Testis (tissue), 3 donors: ENCODE data around the gene SHOC2. TPM values are rescaled to one million over a fixed set of nuclear protein-coding genes. Genes with fewer than 3 reads are reported as not detected.

Source experiments
- DNase-seq: peaks from one replicate; pipeline ENCODE4 v3.0.0-alpha.2; 2019
- H3K27ac ChIP-seq, 2 donors: fragments of 200-600 bp; sonication (generic); one replicate each; pipeline ENCODE4 v1.5.1; 2019
- H3K27me3 ChIP-seq: fragments of 200-600 bp; sonication (generic); one replicate; pipeline ENCODE4 v1.5.1; 2019
- H3K36me3 ChIP-seq: fragments of 200-600 bp; sonication (generic); one replicate; pipeline ENCODE4 v1.5.1; 2017; ENCODE audit warnings: low read depth; ENCODE audit errors: missing control alignments
- H3K4me1 ChIP-seq: fragments of 200-600 bp; sonication (generic); one replicate; pipeline ENCODE4 v1.5.1; 2019
- H3K4me3 ChIP-seq, 2 donors: fragments of 200-600 bp; sonication (generic); one replicate each; pipeline ENCODE4 v1.5.1; 2017 to 2019
- H3K9me3 ChIP-seq: fragments of 200-600 bp; sonication (generic); one replicate; pipeline ENCODE4 v1.5.1; 2017
- CTCF ChIP-seq, 3 experiments: fragments of 450-650 bp in 2 of 3; fragments of 200-600 bp in 1 of 3; sonication (generic) in 1 of 3; IDR thresholded peaks; one replicate each; pipeline ENCODE4 v1.5.1; 2016 to 2019; ENCODE audit warnings: antibody characterized with exemption in 3 of 3, mild to moderate bottlenecking in 2 of 3, moderate library complexity in 1 of 3
- POLR2A ChIP-seq: fragments of 450-650 bp; IDR thresholded peaks from one replicate; pipeline ENCODE4 v1.6.1; 2017; ENCODE audit warnings: antibody characterized with exemption, mild to moderate bottlenecking, moderate library complexity
- WGBS, 2 donors: methylation state at CpG; one replicate each; pipeline ENCODE4 v1.1.5; 2018; 5-methylcytosine and 5-hydroxymethylcytosine counted together
- intact Hi-C: fragments of 100-400 bp; cut with DNase I; formaldehyde crosslinking; loops from one replicate; pipeline ENCODE4 v1.15.1; 2023; ENCODE audit warnings: low total_unique reads
- polyA plus RNA-seq: library from polyadenylated mRNA; stranded (reverse); fragments of 350-450 nt; fragmentation: Illumina TruSeq; extraction: RNeasy Lipid Tissue Mini Kit (QIAGEN cat#74804); gene quantifications from one replicate; pipeline ENCODE4 v1.2.3, GENCODE V29; 2014; ENCODE audit warnings: low read depth, low replicate concordance; ENCODE audit not compliant: insufficient read depth
- total RNA-seq, 2 donors: library from RNA; depleted of rRNA; stranded (reverse); fragments of >200 nt; gene quantifications; one replicate each; pipeline ENCODE4 v1.2.3, GENCODE V29; 2016

The SHOC2 gene
- total and polyA plus RNA-seq, 3 donors from 2014 or later = 61.5 to 104 (median 91.1) TPM

GRCh38 chr10:110996256-110996655, 76.9 kb downstream of the SHOC2 start:
- H3K27ac ChIP-seq = no peak overlapping the region
- intact Hi-C loops = no loop called here
- peaks cover 5% of the 10 kb centered on the region for H3K4me1 ChIP-seq
- TF ChIP-seq POLR2A (no peak), CTCF (IDR thresholded peaks at IDR 0.05) (no peak)
- no peaks in the 10 kb centered on the region for H3K9me3 ChIP-seq
- no peak for DNase-seq
- 80 to 87% methylated on average over 6 of the region's 6 CpGs for WGBS, 2 donors
- H3K36me3 ChIP-seq = no peaks in the 10 kb centered on the region
- H3K4me3 ChIP-seq = no peak overlapping the region
- no peaks in the 10 kb centered on the region for H3K27me3 ChIP-seq

- H3K27me3 ChIP-seq = no peaks in the 10 kb centered on the region
- no peaks in the 10 kb centered on the region for H3K4me1 ChIP-seq
- no peak overlapping the region for H3K27ac ChIP-seq
- no peak for TF ChIP-seq CTCF (IDR thresholded peaks at IDR 0.05)
- TF ChIP-seq POLR2A = no peak
- DNase-seq = no peak
- H3K36me3 ChIP-seq = no peaks in the 10 kb centered on the region
- intact Hi-C loops = no loop called here
- no peak overlapping the region for H3K4me3 ChIP-seq
- H3K9me3 ChIP-seq = no peaks in the 10 kb centered on the region
- WGBS, 2 donors = 91 to 98% methylated on average over 1 of the region's 1 CpG
Measured at GRCh38 chr10:111004016-111004415, 84.6 kb downstream of the SHOC2 start.

GRCh38 chr10:111007486-111007885, 88.1 kb downstream of the SHOC2 start:
- DNase-seq = no peak
- 91 to 92% methylated on average over 2 of the region's 2 CpGs for WGBS, 2 donors
- Histone ChIP-seq H3K36me3 (no peaks in the 10 kb centered on the region), H3K4me3 (no peak overlapping the region), H3K27ac (no peak overlapping the region), H3K4me1 (no peaks in the 10 kb centered on the region), H3K9me3 (no peaks in the 10 kb centered on the region), H3K27me3 (no peaks in the 10 kb centered on the region)
- intact Hi-C loops = no loop called here
- TF ChIP-seq POLR2A (no peak), CTCF (IDR thresholded peaks at IDR 0.05) (no peak)

DNA sequence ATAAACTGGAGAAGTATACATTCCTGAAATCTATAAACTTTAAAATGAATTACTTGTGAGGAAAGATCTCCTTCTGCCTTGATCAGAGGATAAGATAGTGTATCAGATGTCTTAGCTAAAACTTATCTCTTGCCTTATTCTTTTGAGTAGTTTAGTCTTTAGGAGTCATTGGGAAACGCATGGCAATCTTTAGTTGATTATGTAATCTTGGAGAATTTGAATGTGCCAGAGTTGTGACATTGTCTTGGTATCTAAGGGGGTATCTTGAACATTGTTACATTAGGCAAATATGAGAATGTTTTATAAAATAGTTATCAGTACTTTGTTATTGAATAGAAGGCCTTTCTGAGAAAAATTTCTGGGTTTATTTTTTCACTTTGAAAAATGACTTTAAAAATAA, 95.8 kb downstream of the SHOC2 start:
- intact Hi-C loops = no loop called here
- H3K9me3 ChIP-seq = no peaks in the 10 kb centered on the region
- no peaks in the 10 kb centered on the region for H3K36me3 ChIP-seq

More for the DNA sequence above, 95.8 kb downstream of the SHOC2 start:
- no peak for DNase-seq
- WGBS, 2 donors = 66 to 67% methylated on average over 1 of the region's 1 CpG
- TF ChIP-seq POLR2A (no peak), CTCF (IDR thresholded peaks at IDR 0.05) (no peak)
- H3K27me3 ChIP-seq = no peaks in the 10 kb centered on the region
- H3K27ac ChIP-seq = no peak overlapping the region
- no peak overlapping the region for H3K4me3 ChIP-seq
- no peaks in the 10 kb centered on the region for H3K4me1 ChIP-seq
